Activated CD4-positive, alpha-beta T cell treated with anti-CD3 and anti-CD28 coated beads for 36 hours (primary cell): ENCODE measurements around the gene ADAMTS9. TPM values are rescaled to one million over a fixed set of nuclear protein-coding genes. Genes with fewer than 3 reads are reported as not detected.

Experiments
- ATAC-seq: fragments of 200-7000 bp; cut with Tn5 transposase; one replicate; pipeline ENCODE4 v1.10.0; 2021; ENCODE audit warnings: mild to moderate bottlenecking, moderate library complexity
- CTCF ChIA-PET: fragments of 350-600 bp; sonication (Branson Sonifier 250); formaldehyde crosslinking; loops from one replicate; lab custom pipeline; 2021; ENCODE audit warnings: antibody characterized with exemption; lab: Charles Lee
- POLR2A ChIA-PET: fragments of 350-600 bp; sonication (Branson Sonifier 250); formaldehyde crosslinking; loops from one replicate; lab custom pipeline; 2021; ENCODE audit warnings: antibody characterized with exemption, inconsistent platforms; lab: Charles Lee
- DNase-seq: peaks from one replicate; pipeline ENCODE4 v3.0.0-alpha.2; 2020
- H3K27ac Mint-ChIP-seq: one replicate; pipeline ENCODE4 v1.8.0; 2021; ENCODE audit warnings: mixed read lengths
- H3K27me3 Mint-ChIP-seq: one replicate; pipeline ENCODE4 v1.8.0; 2021; ENCODE audit warnings: mixed read lengths
- H3K36me3 Mint-ChIP-seq: one replicate; pipeline ENCODE4 v1.8.0; 2021; ENCODE audit warnings: low read depth, mixed read lengths
- H3K4me1 Mint-ChIP-seq: one replicate; pipeline ENCODE4 v1.8.0; 2021; ENCODE audit warnings: mixed read lengths
- H3K4me3 Mint-ChIP-seq: one replicate; pipeline ENCODE4 v1.8.0; 2021; ENCODE audit warnings: mild to moderate bottlenecking, moderate library complexity, mixed read lengths
- H3K9me3 Mint-ChIP-seq: one replicate; pipeline ENCODE4 v1.8.0; 2021; ENCODE audit warnings: low read depth, mixed read lengths
- intact Hi-C, 2 experiments: fragments of 100-400 bp; cut with DNase I in 1 of 2; cut with micrococcal nuclease in 1 of 2; formaldehyde crosslinking; loops; one replicate each; pipeline versions ENCODE4 v1.14.2 to v1.15.1; 2022 to 2024; cut with DNase I, micrococcal nuclease
- total RNA-seq, 2 experiments: library from RNA; stranded (reverse); gene quantifications; one replicate each; pipeline ENCODE4 v1.2.3, GENCODE V29; 2021

Gene ADAMTS9
- total RNA-seq, 2 experiments from 2014 or later: not detected

DNA sequence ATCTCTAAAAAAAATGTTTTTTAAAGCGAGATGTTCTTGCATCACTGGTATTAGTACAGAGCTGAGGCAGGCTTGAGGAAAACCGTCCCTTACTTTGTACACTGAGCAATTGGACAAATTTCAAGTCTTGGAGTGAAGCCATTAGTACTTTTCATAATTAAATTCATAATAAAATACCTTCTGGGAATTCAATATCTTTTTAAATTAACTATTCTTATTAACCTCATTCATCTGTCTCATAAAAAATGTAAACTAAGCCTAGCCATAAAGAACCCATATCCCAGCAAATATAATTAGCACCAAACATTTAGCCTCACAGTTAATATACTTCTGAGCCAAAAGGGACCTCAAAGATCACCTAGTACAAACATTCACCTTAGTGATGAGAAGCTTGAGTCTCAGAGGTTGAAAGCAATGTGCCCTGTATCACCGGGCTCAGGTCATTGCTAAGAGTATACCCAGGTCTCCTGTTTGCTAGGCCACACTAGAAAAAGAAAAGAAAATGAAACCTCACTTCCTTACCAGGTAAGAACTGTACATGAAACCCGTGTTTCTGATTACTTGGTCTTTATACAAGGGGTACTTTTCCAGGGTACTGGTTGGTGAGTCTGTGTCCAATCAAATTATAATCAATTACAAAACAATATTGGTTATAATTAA is 192.5 kb downstream of the ADAMTS9 start:
- ChIA-PET POLR2A (no interaction called here), CTCF (interaction anchor here (0.8 to 1.7 kb wide), 2 partner anchors 11 to 147 kb away, joined by 4 to 6 read pairs; no protein-coding TSS in a partner anchor)
- no peak for ATAC-seq
- Mint-ChIP-seq H3K9me3 (no peaks in the 10 kb centered on the region), H3K4me3 (no peak overlapping the region), H3K4me1 (no peaks in the 10 kb centered on the region), H3K27me3 (peaks cover 29% of the 10 kb centered on the region), H3K36me3 (no peaks in the 10 kb centered on the region), H3K27ac (no peak overlapping the region)
- intact Hi-C loops: no loop called here
- no peak for DNase-seq

DNA sequence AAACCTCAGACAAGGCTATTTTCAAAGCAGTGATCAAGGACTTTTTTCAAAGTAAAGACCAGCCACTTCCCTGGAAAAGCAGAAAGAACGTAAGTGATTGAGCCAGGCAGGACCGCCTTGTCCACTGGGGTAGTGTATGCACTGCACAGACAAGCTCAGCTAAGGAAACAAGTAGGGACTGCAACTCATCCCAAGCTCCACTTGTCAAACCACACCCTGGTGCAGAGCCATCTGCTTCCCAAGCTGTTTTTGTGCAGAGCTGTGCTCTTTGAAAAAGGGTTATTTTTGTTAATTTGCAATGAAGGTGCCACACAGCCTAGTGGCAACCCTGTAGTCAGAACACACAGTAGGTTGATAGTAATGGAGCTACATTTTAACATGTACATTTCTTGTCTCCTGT is 193.3 kb downstream of the ADAMTS9 start:
- DNase-seq (no peak), ATAC-seq (no peak)
- Mint-ChIP-seq H3K9me3 (no peaks in the 10 kb centered on the region), H3K27me3 (peaks cover 31% of the 10 kb centered on the region), H3K27ac (no peak overlapping the region), H3K4me3 (no peak overlapping the region), H3K36me3 (no peaks in the 10 kb centered on the region), H3K4me1 (no peaks in the 10 kb centered on the region)
- intact Hi-C loops: no loop called here
- ChIA-PET CTCF (interaction anchor here (0.8 to 1.7 kb wide), 2 partner anchors 10 to 147 kb away, joined by 4 to 6 read pairs; no protein-coding TSS in a partner anchor), POLR2A (no interaction called here)

DNA sequence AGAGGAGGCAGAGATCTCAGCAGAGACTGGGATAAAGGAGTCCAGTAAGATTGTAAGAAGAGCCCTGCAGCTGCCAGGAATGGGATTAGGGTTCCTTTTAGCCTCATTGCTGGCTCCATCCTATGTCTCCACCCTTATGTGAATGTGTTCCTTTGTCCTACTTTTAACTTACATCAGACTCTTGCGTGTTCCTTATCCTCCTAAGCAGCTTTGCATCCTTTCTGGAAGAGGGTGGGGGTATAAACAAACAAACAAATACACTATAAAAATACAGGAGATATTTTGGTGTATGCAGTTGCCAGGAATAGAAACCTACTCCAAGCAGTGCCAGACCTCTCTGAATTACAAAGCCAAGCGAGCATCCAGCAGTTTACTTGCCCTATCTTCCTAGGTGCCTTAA is 194.7 kb downstream of the ADAMTS9 start:
- ChIA-PET CTCF (interaction anchor here (0.6 to 0.7 kb wide), 2 partner anchors 9 to 31 kb away, joined by 3 read pairs; no protein-coding TSS in a partner anchor), POLR2A (no interaction called here)
- intact Hi-C loops: no loop called here
- Mint-ChIP-seq H3K4me3 (no peak overlapping the region), H3K27me3 (peaks cover 30% of the 10 kb centered on the region), H3K36me3 (no peaks in the 10 kb centered on the region), H3K9me3 (no peaks in the 10 kb centered on the region), H3K4me1 (no peaks in the 10 kb centered on the region), H3K27ac (no peak overlapping the region)
- DNase-seq: no peak
- ATAC-seq: no peak

DNA sequence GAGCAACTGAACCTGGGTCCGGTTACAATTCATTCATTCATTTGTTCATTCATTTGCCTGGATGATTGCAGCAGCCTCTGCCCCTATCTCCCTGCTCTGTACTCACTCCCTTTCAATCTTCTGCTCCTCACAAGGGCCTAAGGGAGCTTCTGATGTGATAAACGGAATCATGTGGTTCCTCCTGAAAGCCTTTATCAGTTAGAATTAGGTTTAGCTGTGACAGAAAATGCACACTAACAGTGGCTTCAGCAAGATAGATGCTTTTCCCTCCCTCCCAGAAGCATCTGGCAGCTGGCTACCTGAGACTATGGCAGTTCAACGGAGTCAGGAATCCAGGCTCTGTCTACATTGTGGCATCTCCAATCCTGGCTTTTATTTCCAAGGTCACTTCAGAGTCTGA is 196.0 kb downstream of the ADAMTS9 start:
- intact Hi-C loops: no loop called here
- H3K9me3 Mint-ChIP-seq: no peaks in the 10 kb centered on the region
- DNase-seq (no peak), ATAC-seq (no peak)
- CTCF ChIA-PET: no interaction called here
- no peaks in the 10 kb centered on the region for H3K36me3 Mint-ChIP-seq
- peaks cover 35% of the 10 kb centered on the region for H3K27me3 Mint-ChIP-seq
- no peak overlapping the region for H3K4me3 Mint-ChIP-seq
- no peaks in the 10 kb centered on the region for H3K4me1 Mint-ChIP-seq
- POLR2A ChIA-PET: no interaction called here
- H3K27ac Mint-ChIP-seq: no peak overlapping the region

DNA sequence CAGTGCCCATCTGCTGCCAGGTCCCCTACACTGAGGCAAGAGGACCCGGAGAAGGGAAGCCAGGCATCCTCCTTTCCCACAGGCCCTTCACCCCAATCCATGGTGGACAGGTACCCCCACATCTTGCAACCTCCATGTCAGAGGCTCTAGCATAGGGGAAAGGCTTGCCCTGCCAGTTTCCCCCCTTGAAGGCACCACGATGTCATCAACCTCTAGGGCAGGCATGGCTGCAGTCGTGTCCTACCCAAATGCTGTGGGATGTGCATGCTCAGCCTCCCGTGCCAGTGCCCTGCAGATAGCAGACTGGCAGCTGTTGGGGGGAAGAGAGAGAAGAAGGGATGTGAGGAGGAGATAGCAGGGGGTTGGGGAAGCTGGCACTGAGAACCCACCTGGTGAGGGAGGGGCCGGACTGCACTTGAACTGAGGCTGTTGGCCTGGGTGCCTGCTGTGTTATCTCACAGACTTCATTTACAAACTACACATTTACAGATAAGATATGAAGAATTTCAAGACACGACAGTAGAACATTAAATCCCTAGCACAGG is 197.5 kb downstream of the ADAMTS9 start:
- ChIA-PET CTCF (no interaction called here), POLR2A (no interaction called here)
- H3K27me3 Mint-ChIP-seq: peaks cover 35% of the 10 kb centered on the region
- H3K9me3 Mint-ChIP-seq: no peaks in the 10 kb centered on the region
- H3K36me3 Mint-ChIP-seq: no peaks in the 10 kb centered on the region
- DNase-seq (no peak), ATAC-seq (no peak)
- intact Hi-C loops: no loop called here
- no peak overlapping the region for H3K27ac Mint-ChIP-seq
- no peak overlapping the region for H3K4me3 Mint-ChIP-seq
- H3K4me1 Mint-ChIP-seq: no peaks in the 10 kb centered on the region

DNA sequence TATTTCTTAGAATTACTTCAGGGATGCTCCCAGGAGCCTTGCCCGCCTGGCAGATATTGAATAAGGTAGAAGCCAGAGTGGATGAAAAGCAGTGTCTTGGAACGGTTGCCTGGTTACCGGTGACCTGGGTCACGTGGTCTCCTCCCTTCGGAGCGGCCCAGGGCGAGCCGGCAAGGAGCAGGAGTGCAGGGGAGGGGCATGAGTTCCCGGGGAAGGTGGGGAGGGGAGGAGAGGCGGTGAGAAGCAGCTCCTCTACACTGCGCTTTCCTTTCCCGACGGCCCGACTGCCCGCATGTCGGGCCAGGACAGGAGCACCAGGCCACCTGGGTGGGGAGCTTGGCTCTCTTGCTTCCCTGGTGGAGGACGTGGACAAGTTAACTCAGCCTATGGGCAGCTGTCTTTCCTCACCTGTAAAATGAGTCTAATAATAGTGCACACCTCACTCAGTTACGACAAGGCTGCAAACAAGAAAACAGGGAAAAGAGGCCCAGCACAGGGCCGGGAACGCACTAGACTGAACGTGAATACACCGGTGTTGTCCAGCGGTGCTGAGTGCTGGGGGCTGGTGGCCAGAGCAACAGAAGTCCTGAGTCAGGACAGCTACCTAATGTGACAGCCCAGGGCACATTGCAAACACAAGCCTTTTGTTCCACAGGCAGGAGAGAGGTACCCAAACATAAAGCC is 198.3 kb downstream of the ADAMTS9 start:
- Mint-ChIP-seq H3K9me3 (no peaks in the 10 kb centered on the region), H3K27me3 (peaks cover 35% of the 10 kb centered on the region)
- CTCF ChIA-PET: no interaction called here

DNA sequence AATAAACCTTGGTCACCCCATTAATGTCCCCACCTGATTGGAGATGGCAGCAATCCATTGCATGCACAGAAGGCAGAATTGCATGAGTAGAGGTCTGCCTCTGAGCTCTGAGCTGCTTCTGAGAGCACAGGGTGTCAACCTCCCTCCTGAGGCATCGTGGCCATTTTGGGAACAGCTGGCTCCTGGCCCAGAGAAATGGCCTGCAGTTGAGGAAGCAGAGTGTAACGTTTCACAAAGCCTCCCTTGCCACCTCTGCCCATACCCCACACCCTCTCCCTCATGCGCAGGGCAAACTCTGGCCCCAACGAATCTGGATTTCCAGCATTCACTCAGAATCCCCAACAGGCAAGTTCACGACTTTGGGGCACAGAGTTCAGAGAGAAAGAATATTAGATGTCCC is 198.9 kb downstream of the ADAMTS9 start:
- Mint-ChIP-seq H3K4me3 (no peak overlapping the region), H3K4me1 (no peaks in the 10 kb centered on the region), H3K27me3 (peaks cover 35% of the 10 kb centered on the region), H3K9me3 (no peaks in the 10 kb centered on the region), H3K27ac (no peak overlapping the region), H3K36me3 (no peaks in the 10 kb centered on the region)
- POLR2A ChIA-PET: no interaction called here
- CTCF ChIA-PET: interaction anchor here (0.5 kb wide), 1 partner anchor 237 kb away, joined by 3 read pairs; no protein-coding TSS in a partner anchor
- intact Hi-C loops: loop anchor here in 1 of 2 experiments (10.0 kb wide), 1 partner anchor 1144 kb away; no protein-coding TSS in a partner anchor
- ATAC-seq (no peak), DNase-seq (no peak)

More for the DNA sequence above, 198.3 kb downstream of the ADAMTS9 start:
- no peak for ATAC-seq
- Mint-ChIP-seq H3K4me1 (no peaks in the 10 kb centered on the region), H3K36me3 (no peaks in the 10 kb centered on the region), H3K4me3 (no peak overlapping the region), H3K27ac (no peak overlapping the region)
- intact Hi-C loops: loop anchor here in 1 of 2 experiments (10.0 kb wide), 1 partner anchor 1145 kb away; no protein-coding TSS in a partner anchor
- no peak for DNase-seq
- POLR2A ChIA-PET: no interaction called here

DNA sequence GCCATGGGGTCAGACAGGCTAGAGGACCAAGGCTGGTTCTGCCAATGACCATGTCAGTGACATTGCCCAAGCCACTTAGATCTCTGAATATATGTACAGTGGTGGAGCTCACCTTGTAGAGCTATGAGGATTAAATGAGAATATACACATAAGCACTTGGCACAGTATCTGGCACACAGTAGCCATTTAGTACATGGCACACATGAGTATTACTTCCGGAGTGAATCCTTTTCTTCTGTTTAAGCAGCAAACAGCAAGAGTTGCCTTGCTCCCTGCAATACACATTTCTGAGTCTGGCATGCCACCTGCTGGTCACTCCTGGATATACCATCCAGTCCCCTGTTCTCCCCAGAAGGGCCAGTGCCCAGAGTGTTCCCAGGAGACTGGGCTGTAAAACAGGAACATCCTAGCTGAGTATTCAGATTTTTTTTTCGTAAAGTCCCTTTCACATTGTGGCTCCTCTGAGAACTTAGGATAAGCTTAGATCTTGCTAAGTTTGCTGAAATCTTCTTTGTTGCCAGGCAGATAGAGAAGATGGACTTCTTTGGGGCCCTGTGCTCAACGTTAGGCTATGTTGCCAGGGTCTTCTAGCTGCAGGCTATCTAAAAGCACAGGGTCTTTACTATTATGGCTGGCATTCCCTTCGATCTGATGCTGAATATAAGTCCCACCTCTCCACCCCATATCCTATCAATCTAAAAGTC is 203.4 kb downstream of the ADAMTS9 start:
- Mint-ChIP-seq H3K27ac (no peak overlapping the region), H3K27me3 (peaks cover 12% of the 10 kb centered on the region), H3K36me3 (no peaks in the 10 kb centered on the region), H3K9me3 (no peaks in the 10 kb centered on the region), H3K4me3 (no peak overlapping the region), H3K4me1 (no peaks in the 10 kb centered on the region)
- CTCF ChIA-PET: interaction anchor here (0.6 to 4.5 kb wide), 15 partner anchors 9 to 1884 kb away, joined by 3 to 28 read pairs (median 4); partner anchors contain the start of gene PSMD6
- POLR2A ChIA-PET: no interaction called here
- DNase-seq (peak; percentile 87), ATAC-seq (peak; percentile 97)
- intact Hi-C loops: loop anchor here (1.0 to 10.0 kb wide), 4 partner anchors 85 to 1140 kb away; partner anchors contain the start of gene PSMD6 (in 2 of the 2)

DNA sequence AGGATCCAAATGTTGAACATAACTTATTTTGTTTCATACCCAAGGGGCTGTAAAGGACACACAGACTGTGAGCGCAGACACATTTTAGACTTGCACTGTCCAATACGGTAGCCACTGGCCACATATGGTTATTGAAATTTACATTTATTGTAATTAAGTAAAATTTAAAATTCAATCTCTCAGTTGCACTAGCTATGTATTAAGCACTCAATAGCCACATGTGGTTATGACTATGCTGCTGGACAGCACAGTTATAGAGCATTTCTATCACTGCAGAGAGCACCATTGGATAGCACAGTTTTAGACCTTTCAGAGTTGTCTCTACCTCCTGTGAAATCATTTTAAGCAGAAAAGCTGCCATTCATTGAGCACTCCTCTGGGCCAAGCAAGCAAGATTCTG is 204.3 kb downstream of the ADAMTS9 start:
- CTCF ChIA-PET: interaction anchor here (0.8 to 4.5 kb wide), 6 partner anchors 8 to 460 kb away, joined by 3 to 28 read pairs (median 8); partner anchors contain the start of gene PSMD6
- H3K27ac Mint-ChIP-seq: no peak overlapping the region
- intact Hi-C loops: loop anchor here in 1 of 2 experiments (10.0 kb wide), 1 partner anchor 1139 kb away; no protein-coding TSS in a partner anchor
- peaks cover 8% of the 10 kb centered on the region for H3K27me3 Mint-ChIP-seq
- H3K4me1 Mint-ChIP-seq: no peaks in the 10 kb centered on the region
- no peaks in the 10 kb centered on the region for H3K9me3 Mint-ChIP-seq
- POLR2A ChIA-PET: no interaction called here
- ATAC-seq (no peak), DNase-seq (no peak)
- H3K4me3 Mint-ChIP-seq: no peak overlapping the region
- H3K36me3 Mint-ChIP-seq: no peaks in the 10 kb centered on the region

DNA sequence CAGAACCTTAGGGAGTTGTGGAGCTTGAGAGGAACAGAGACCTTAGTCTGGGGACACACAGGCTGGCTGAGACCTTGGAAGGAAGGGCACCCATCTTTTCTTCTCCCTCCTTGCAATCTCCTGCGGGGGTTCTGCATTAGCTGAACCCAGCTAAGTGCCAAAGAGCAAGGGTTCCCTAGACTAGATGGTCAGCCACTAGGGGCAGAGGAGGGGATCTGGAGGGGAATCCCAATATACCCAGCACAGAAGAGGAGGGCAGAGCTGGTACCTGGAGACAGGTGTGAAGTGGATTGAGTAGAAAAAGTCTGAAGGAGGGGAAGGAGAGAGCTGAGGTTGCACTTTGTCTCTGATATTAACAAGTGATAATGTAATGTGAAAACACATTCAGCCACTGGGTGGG is 212.8 kb downstream of the ADAMTS9 start:
- no peak for DNase-seq
- ATAC-seq: no peak
- no peaks in the 10 kb centered on the region for H3K4me1 Mint-ChIP-seq
- intact Hi-C loops: no loop called here
- CTCF ChIA-PET: interaction anchor here (0.6 to 2.2 kb wide), 2 partner anchors 9 to 178 kb away, joined by 4 to 10 read pairs; no protein-coding TSS in a partner anchor
- H3K4me3 Mint-ChIP-seq: no peak overlapping the region
- no peaks in the 10 kb centered on the region for H3K36me3 Mint-ChIP-seq
- POLR2A ChIA-PET: no interaction called here
- H3K9me3 Mint-ChIP-seq: no peaks in the 10 kb centered on the region
- H3K27ac Mint-ChIP-seq: no peak overlapping the region
- H3K27me3 Mint-ChIP-seq: peaks cover 25% of the 10 kb centered on the region

DNA sequence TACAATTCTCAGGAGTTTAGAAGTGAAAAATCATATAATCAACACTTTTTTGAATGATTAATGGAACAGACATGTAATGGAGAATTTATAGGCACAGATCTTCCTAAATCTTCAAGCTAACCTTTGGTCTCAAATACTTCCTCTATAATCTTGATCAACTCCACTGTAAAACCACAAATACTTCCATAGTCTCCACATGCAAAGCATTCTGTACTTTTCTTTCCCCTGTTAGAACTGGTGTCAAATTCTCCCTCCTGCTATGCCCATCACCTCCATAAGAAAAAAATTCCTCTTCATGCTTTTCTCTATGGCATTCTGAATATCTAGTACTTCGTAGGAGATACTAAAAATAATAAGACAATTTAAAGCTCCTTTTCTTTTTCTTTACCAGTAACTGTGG is 214.3 kb downstream of the ADAMTS9 start:
- no peaks in the 10 kb centered on the region for H3K36me3 Mint-ChIP-seq
- intact Hi-C loops: no loop called here
- H3K27ac Mint-ChIP-seq: no peak overlapping the region
- ATAC-seq (no peak), DNase-seq (no peak)
- peaks cover 30% of the 10 kb centered on the region for H3K27me3 Mint-ChIP-seq
- H3K9me3 Mint-ChIP-seq: no peaks in the 10 kb centered on the region
- no peak overlapping the region for H3K4me3 Mint-ChIP-seq
- ChIA-PET CTCF (no interaction called here), POLR2A (no interaction called here)
- no peaks in the 10 kb centered on the region for H3K4me1 Mint-ChIP-seq
